PFSK-1 (cell line): Measurements from ENCODE around the gene TRPM5.

Source experiments
- POLR2AphosphoS5 ChIP-seq: IDR thresholded peaks from 2 replicates; pipeline ENCODE4 v1.6.1; 2012; ENCODE audit warnings: low read depth, mild to moderate bottlenecking, control low read depth, low read length, moderate library complexity
- REST ChIP-seq, 2 experiments: IDR thresholded peaks; 2 replicates each; pipeline versions ENCODE4 v1.6.1 to v1.8.0; 2011 to 2012; ENCODE audit warnings: low read depth in 2 of 2, low read length in 2 of 2, control low read depth in 1 of 2, inconsistent platforms in 1 of 2, mild to moderate bottlenecking in 1 of 2, moderate library complexity in 1 of 2; ENCODE audit not compliant: insufficient read depth in 1 of 2
- SIN3A ChIP-seq: IDR thresholded peaks from 2 replicates; pipeline ENCODE4 v1.6.1; 2012; ENCODE audit warnings: mild to moderate bottlenecking, low read length, moderate library complexity, borderline replicate concordance; ENCODE audit not compliant: insufficient read depth

- TF ChIP-seq POLR2AphosphoS5 (no peak), REST (IDR thresholded peaks at IDR 0.05; ENCODE audit: insufficient read depth in 1 of 2, low read depth in 2 of 2, low read length in 2 of 2) (no peak), SIN3A (no peak)
Observed at GRCh38 chr11:2409611-2410468, 34.5 kb downstream of the TRPM5 start.
